Vagina (tissue), 2 donors: ENCODE data around the gene GABARAPL2.

Experiments used
- CTCF ChIP-seq, 3 experiments: fragments of 450-650 bp in 2 of 3; fragments of 200-600 bp in 1 of 3; sonication (generic) in 1 of 3; IDR thresholded peaks; one replicate each; pipeline ENCODE4 v1.5.1; 2017 to 2019; ENCODE audit warnings: antibody characterized with exemption in 3 of 3, mild to moderate bottlenecking in 2 of 3, moderate library complexity in 2 of 3
- POLR2A ChIP-seq, 2 donors: fragments of 450-650 bp; IDR thresholded peaks; one replicate each; pipeline ENCODE4 v1.6.1; 2017; ENCODE audit warnings: antibody characterized with exemption in 2 of 2, mild to moderate bottlenecking in 2 of 2, moderate library complexity in 2 of 2
- POLR2AphosphoS5 ChIP-seq, 2 donors: sonication (generic); formaldehyde crosslinking; IDR thresholded peaks; one replicate each; pipeline ENCODE4 v1.9.0; 2017; ENCODE audit warnings: antibody characterized with exemption in 2 of 2, mild to moderate bottlenecking in 2 of 2, low read depth in 1 of 2; ENCODE audit not compliant: insufficient read depth in 1 of 2

DNA sequence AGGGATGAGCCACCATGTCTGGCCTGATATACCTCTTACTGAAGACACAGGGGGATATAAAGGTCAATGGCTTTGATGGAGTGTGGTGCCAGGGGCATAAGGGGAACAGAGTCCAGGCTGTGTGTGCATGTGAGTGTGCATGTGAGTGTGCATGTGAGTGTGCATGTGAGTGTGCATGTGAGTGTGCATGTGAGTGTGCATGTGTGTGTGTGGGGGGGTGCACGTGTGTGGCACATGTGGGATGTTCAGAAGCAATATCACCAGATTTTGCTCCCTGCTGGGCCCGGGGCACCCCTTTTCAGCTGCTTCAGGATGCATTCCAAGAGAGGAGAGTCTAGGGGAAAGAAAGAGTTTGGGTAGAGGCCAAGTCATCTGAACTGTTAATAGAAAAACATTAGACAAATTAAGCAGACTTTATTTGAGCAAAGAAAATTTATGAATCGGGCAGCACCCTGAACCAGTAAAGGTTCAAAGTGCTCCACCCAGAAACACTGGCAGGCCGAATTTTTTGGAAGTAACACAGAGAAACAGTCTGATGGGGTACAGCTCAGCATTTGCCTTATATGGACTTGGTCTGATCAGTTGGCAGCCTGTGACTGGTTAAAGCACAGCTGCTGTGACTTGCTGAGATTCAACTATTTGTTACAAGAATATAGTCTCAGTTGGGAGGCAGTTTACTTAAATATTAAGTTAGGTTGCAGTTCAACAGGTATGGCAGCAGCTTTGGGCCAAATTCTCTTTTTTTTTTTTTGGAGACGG lies 40.0 kb upstream of the GABARAPL2 start:
- TF ChIP-seq POLR2AphosphoS5 (IDR thresholded peaks at IDR 0.05; ENCODE audit: insufficient read depth in 1 of 2, low read depth in 1 of 2): no peak
- no peak for TF ChIP-seq CTCF (IDR thresholded peaks at IDR 0.05)
- TF ChIP-seq POLR2A (IDR thresholded peaks at IDR 0.05): no peak
